ENCODE data around the gene CSNK1G3.
"Not testable (repeated sequence)": the region's sequence is repeated elsewhere in the genome, so short reads cannot be mapped to it uniquely, and the experiment has no call there.

CSNK1G3 gene

DNA sequence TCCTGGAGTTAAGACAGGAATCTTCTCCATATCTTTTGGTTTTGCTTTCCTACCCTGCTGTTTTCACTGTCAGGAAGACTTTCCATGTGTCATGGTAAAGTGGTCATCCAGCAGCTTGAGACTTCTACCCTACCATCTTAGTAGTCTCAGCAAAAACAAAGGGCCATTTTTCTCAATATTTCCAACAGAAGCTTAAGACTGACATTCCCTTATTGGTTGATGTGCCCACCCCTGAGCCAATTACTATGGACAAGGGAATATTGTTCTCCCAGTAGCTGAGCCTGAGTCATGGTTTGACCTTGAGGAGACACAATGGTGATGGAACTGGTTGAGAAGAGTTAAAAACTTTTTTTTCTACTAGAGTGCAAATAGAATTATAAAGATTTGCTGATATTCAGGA lies 105.6 kb downstream of the CSNK1G3 start:
- TF ChIP-seq, protein P1, sequence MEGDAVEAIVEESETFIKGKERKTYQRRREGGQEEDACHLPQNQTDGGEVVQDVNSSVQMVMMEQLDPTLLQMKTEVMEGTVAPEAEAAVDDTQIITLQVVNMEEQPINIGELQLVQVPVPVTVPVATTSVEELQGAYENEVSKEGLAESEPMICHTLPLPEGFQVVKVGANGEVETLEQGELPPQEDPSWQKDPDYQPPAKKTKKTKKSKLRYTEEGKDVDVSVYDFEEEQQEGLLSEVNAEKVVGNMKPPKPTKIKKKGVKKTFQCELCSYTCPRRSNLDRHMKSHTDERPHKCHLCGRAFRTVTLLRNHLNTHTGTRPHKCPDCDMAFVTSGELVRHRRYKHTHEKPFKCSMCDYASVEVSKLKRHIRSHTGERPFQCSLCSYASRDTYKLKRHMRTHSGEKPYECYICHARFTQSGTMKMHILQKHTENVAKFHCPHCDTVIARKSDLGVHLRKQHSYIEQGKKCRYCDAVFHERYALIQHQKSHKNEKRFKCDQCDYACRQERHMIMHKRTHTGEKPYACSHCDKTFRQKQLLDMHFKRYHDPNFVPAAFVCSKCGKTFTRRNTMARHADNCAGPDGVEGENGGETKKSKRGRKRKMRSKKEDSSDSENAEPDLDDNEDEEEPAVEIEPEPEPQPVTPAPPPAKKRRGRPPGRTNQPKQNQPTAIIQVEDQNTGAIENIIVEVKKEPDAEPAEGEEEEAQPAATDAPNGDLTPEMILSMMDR (conservative IDR thresholded peaks at IDR 0.05): no peak
- no peak for TF ChIP-seq ZFX (IDR thresholded peaks at IDR 0.05)
- H3K27ac ChIP-seq: no peak overlapping the region

DNA sequence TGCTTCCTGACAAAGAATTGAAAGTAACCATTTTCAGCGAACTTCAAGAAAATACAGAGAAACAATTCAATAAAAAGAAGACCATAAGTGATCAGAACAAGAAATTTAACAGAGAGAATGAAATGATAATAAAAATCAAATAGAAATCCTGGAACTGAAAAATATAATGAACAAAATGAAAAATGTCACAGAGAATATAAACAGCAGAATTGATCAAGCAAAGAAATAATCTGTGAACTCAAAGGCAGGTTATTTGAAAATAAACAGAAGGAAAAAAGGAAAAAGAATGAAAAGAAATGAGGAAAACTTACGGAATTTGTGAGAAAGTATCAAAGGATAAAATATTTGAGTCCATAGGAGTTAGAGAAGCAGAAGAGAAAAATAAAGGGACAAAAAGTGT lies 114.1 kb downstream of the CSNK1G3 start:
- H3K27ac ChIP-seq: no peak overlapping the region
- no peak for TF ChIP-seq ZFX (IDR thresholded peaks at IDR 0.05)
- TF ChIP-seq, protein P1 (conservative IDR thresholded peaks at IDR 0.05): no peak

DNA sequence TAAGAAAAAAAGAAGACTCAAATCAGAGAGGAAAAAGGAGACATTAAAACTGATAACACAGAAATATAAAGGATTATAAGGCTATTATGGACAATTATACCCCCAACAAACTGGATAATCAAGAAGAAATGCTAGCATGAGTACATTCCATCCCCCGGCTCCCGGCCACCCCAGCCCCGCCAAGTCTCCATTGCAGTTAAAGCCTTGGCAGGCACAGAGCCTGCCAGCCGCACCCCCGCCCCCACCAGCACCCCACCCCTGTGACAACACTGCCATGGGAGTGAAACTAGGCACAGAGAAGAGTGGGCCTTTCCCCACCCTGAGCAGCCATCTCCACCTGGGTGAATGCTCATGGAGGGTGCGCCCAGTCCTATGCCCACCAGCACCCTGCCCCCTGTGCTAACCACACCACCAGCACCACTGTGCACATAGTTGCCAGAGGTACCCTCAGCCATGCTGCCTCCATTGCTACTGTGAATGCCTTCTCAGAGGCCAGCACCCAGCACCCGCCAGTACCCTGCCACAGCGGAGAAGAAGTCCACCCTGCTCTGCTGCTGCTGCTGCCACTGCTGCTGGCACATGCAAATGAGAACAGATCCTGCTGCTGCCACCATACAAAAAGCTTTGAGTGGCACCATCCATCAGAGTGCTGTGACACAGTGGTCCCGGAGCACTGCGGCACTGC lies 117.0 kb downstream of the CSNK1G3 start:
- no peak overlapping the region for H3K27ac ChIP-seq
- TF ChIP-seq ZFX (IDR thresholded peaks at IDR 0.05): no peak
- TF ChIP-seq, protein P1 (conservative IDR thresholded peaks at IDR 0.05): no peak

DNA sequence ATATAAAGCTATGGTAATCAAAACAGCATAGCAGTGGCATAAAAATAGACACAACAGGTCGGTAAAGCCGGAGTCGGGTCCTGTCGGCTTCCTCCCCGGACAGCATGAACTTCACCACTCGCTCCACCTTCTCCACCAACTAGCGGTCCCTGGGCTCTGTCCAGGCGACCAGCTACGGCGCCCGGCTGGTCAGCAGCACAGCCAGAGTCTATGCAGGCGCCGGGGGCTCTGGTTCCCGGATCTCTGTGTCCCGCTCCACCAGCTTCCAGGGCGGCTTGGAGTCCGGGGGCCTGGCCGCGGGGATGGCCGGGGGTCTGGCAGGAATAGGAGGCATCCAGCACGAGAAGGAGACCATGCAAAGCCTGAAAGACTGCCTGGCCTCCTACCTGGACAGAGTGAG lies 124.0 kb downstream of the CSNK1G3 start:
- TF ChIP-seq, protein P1 (conservative IDR thresholded peaks at IDR 0.05): no peak
- TF ChIP-seq ZFX (IDR thresholded peaks at IDR 0.05): no peak

DNA sequence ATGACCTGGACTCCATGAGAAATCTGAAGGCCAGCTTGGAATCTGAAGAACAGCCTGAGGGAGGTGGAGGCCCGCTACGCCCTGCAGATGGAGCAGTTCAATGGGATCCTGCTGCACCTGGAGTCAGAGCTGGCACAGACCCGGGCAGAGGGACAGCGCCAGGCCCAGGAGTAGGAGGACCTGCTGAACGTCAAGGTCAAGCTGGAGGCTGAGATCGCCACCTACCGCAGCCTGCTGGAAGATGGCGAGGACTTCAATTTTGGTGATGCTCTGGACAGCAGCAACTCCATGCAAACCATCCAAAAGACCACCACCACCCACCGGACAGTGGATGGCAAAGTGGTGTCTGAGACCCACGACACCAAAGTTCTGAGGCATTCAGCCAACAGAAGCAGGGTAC lies 125.1 kb downstream of the CSNK1G3 start:
- H3K27ac ChIP-seq: not testable (repeated sequence)

More for the DNA sequence above, 124.0 kb downstream of the CSNK1G3 start:
- no peak overlapping the region for H3K27ac ChIP-seq

DNA sequence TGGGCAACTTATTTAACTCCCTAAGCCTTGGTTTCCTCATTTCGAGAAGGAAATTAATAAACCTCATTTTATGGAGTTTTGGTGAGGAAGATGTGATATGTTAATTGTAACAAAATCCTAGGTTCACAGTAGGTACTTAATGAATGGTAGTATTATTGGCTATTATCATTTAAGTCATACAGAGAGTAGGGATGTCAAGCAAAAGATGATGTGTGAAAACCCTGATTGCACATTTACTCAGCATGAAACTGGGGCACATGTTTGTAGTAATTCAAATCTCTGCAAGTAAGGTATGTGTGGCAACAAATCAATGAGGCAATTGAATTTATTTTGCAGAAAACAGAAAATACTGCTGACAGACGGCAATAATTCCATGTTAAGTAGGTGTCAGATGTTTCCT lies 127.3 kb downstream of the CSNK1G3 start:
- TF ChIP-seq, protein P1 (conservative IDR thresholded peaks at IDR 0.05): no peak
- no peak for TF ChIP-seq ZFX (IDR thresholded peaks at IDR 0.05)
- H3K27ac ChIP-seq: no peak overlapping the region

DNA sequence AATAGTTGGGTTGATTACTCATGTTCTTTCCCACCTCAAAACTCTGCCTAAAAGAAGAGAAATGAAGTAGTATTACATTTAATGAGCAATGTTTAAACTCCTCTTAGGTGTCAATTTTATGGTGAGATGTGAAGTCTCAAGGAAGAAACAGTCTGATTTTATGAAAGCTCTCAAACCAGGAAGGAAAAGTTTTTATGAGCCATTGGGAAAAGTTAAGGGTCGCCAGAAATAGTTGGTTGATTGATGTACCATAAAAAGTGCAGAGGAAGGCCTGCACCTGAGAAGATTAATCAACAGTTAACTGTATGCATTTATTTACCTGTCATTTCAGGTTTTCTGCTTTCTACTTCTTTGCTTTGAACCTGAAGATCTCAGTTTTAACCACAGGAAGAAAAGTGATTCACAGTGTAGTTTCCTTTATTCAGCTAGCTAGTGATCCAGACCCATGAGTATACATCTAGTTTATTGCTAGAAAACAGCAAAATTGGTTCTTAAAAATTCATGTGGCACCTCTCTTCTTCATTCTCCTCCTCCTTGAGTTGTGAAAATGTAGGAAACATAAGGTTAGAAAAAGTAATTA lies 133.1 kb downstream of the CSNK1G3 start:
- TF ChIP-seq, protein P1 (conservative IDR thresholded peaks at IDR 0.05): no peak
- no peak for TF ChIP-seq ZFX (IDR thresholded peaks at IDR 0.05)
- H3K27ac ChIP-seq: no peak overlapping the region

DNA sequence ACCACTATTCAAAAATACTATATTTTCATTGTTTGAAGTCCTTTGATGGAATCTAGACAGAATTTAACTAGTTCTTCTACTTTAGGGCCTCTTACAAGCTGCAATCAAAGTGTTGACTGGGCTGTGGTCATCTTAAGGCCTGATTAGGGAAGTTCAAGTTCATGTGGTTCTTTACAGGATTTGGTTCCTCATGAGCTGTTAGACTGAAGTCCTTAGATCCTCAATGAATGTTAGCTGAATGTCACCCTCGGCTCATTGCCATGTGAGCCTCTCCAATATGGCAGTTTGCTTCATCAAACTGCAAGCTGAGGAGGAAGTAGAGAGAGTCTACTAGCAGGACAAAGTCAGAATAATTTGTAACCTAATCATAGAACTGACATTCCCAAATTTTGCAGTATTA lies 135.1 kb downstream of the CSNK1G3 start:
- H3K27ac ChIP-seq: no peak overlapping the region
- no peak for TF ChIP-seq ZFX (IDR thresholded peaks at IDR 0.05)
- TF ChIP-seq, protein P1 (conservative IDR thresholded peaks at IDR 0.05): no peak

Measured in C4-2B (cell line).